GM20000 (cell line): Measurements from ENCODE around the gene ZCCHC24.

Experiments used
- DNase-seq: peaks from one replicate; pipeline ENCODE4 v3.0.0; 2012; ENCODE audit warnings: low spot score
- TF ChIP-seq, protein P1 (sequence below): IDR thresholded peaks from 2 replicates; pipeline ENCODE4 v1.5.1; 2012; ENCODE audit warnings: mild to moderate bottlenecking, control low read depth; ENCODE audit errors: extremely low read depth, missing control alignments

ZCCHC24 gene

DNA sequence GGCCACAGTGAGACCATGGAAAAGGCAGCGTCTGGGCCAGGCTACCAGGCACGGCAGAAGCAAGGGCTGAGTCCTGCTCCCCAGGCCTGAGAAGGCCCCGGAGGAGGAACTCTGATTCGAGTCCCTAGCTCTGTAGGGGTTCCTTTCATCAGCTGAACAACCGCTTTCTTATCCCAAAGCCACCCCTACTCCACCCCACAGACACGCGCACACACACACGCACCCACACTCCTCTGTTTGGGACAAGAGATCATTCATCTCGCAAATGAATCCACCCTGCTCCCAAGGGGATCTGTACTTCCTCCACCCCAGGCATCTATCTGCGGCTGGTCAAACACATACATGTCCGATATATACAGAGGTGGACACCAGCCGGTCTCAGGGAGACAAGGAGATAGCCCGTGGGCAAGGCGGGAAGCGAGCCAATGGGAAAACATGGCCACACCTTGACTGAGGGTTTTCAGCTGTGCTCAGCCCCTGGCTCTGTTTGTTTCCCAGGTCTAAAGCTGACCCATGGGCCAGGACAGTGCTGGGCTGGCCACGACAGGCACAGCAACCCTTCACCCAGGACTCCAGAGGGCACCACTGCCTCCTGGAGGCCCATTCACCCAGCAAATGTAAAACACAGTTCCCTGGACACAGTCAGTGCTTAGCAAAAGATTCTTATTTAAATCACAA, 7.3 kb downstream of the ZCCHC24 start:
- TF ChIP-seq, protein P1, sequence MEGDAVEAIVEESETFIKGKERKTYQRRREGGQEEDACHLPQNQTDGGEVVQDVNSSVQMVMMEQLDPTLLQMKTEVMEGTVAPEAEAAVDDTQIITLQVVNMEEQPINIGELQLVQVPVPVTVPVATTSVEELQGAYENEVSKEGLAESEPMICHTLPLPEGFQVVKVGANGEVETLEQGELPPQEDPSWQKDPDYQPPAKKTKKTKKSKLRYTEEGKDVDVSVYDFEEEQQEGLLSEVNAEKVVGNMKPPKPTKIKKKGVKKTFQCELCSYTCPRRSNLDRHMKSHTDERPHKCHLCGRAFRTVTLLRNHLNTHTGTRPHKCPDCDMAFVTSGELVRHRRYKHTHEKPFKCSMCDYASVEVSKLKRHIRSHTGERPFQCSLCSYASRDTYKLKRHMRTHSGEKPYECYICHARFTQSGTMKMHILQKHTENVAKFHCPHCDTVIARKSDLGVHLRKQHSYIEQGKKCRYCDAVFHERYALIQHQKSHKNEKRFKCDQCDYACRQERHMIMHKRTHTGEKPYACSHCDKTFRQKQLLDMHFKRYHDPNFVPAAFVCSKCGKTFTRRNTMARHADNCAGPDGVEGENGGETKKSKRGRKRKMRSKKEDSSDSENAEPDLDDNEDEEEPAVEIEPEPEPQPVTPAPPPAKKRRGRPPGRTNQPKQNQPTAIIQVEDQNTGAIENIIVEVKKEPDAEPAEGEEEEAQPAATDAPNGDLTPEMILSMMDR, result no peak
- DNase-seq, result no peak

DNA sequence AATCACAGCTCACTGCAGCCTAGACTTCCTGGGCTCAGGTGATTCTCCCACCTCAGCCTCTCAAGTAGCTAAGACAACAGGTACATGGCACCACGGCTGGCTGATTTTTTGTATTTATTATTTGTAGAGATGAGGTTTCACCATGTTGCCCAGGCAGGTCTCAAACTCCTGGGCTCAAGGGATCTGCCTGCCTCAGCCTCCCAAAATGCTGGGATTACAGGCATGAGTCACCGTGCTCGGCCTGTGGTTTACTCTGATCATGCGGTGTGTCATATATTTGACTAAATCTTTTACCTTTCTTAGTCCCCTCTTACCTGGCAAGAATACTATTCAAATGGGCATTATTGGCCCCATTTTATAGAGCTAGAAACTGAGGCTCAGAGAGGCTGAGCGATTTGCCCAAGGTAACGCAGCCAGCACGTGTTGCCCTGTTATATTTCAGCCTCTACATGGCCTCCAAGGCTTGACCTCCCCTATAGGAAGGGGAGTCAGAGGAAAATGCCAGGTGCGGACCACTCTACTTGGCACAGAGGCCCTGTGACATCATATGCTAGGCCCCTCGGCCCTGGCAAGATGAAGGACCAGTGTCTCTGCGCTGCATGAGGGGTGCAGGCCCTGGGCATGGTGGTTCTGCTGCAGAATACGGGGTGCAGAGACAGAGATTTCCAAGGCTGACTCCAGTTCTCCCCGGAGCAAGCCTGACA, 8.2 kb downstream of the ZCCHC24 start:
- TF ChIP-seq, protein P1, result no peak
- DNase-seq, result no peak

DNA sequence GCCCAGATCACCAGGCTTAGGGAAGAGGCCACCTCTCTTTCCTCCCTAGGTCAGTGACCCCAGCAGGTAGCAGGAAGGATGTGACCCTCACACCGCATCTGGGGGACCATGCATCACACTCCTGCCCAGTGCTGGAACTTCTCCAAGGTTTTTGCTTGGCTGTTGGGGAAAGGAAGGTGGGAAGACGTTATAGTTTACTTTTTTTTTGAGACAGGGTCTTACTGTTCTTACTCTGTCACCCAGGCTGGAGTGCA, 8.6 kb downstream of the ZCCHC24 start:
- TF ChIP-seq, protein P1, result no peak
- DNase-seq, result no peak

DNA sequence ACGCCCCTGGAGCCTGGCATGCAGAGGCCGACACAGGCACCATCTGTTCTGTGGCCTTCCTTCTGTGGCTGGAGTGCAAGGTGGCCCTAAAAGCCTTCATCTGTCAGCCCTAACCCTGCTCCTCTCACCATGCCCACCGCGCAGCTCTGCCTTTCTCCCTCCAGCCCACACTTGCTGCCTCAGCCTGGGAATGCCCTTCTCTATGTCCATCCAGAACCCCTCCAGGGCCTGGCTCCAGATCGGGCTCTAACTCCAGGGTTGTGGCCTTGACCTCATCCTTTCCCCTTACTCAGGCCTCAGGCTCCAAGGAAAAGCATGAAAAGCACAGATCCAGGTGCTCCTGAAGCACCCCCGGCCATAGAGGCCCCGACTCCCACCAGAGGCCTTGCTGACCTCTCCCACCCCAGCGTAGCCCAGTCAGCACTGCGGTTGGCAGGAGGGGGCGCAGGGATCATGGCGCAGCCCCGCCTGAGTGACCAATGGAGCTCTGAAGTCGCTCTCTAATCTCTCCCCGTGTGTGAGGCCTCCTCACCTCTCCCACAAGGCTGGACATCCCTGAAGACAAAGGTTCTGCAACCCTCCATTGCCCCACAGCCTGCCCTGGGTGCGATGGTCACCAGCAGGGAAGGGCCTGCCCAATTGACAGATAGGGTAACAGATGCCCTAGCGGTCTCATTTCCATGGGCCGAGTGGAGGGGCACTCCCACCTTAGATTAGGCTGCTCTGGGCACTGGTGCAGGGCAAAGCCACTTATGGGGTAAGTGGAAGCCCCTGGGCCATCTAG, 9.2 kb downstream of the ZCCHC24 start:
- TF ChIP-seq, protein P1, result no peak
- no peak for DNase-seq

DNA sequence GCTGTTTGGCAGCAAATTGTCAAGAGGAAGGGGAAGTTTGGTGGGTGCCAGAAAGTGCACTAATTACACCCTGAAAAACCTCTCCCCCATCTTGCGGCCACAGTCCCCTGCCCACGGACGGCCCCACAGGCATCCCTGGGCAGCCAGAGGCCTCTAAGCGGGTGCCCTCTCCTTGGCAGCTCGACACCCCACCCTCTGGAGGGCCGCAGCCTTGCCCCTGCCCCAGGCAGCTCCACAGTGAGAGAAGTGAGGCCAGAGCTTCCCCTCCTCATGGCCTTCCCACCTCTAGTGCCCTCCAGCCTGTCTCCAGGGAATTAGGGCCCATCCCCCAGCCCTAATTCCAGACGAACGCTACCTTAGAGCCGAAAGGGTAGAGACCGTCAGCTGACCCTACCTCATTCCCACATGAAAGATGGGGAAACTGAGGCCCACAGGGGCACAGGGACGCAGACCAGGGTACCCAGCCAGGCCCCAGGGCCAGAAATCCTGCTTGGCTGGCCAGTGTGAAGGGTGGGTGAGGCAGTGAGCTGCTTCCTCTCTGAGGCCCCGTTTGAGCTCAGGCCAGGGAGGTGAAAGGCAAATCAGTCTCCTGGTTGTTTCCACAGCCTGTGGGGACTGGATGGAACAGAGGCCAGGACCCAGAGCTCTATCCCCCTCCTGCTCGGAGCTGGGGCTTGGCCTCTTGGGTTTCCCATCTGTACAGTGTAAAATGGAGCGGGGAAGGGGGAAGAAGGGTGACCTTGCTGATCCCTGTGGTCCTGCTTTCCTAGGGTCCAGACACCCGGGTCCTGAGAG, 10.0 kb downstream of the ZCCHC24 start:
- DNase-seq, result no peak
- TF ChIP-seq, protein P1, result no peak

DNA sequence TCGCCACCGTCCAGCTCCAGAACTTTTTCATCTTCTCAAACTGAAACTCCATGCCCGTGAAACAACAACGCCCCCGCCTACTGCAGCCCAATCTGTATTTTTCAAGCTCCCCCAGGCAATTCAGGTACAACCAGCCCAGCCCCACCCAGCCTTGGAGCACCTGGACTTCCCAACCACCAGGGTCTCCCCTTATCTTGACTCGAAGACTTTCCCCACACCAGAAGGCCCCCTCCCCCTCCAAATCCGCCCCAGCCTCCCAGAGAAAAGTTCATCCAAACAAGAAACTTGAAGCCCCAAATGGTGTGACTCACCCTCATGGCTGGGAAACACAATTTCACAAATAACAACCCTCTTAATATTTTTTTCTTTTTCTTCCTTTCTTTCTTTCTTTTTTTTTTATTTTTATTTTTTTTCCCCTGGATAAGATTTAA, 10.6 kb downstream of the ZCCHC24 start:
- TF ChIP-seq, protein P1, result no peak
- DNase-seq, result no peak

DNA sequence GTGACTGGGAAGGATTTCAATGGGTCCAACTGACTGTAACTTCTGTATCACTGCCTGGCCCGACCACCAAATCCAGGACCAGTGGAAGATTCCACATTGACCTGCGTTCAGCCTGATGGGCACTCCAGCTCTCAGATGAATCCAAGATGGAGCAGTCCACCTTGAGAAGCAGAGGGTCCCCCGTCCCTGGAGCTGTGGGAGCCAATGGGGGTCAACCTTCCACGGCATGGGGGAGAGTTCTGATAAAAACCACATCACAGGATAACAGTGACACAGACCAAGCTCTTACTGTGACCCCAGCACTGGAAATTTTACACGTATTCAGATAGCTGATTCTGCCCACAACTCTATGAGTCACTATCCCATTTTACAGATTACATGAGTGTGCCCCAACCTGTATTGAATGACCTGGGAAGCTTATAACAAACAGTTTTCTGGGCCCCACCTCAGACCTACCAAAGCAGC, 11.2 kb downstream of the ZCCHC24 start:
- no peak for DNase-seq
- TF ChIP-seq, protein P1, result no peak
